Muscle layer of colon (tissue), 2 donors: ENCODE measurements around the gene PAK6.

Source experiments
- H3K27ac ChIP-seq: one replicate; pipeline ENCODE4 v1.7.0; 2013; ENCODE audit warnings: low read depth, mild to moderate bottlenecking, low read length, moderate library complexity
- H3K27me3 ChIP-seq, 2 donors: one replicate each; pipeline ENCODE4 v1.7.0; 2013; ENCODE audit warnings: low read length in 2 of 2, mild to moderate bottlenecking in 2 of 2; ENCODE audit not compliant: insufficient read depth in 2 of 2, control insufficient read depth in 1 of 2
- H3K36me3 ChIP-seq: one replicate; pipeline ENCODE4 v1.7.0; 2013; ENCODE audit warnings: mild to moderate bottlenecking, low read length; ENCODE audit not compliant: insufficient read depth
- H3K4me1 ChIP-seq: one replicate; pipeline ENCODE4 v1.7.0; 2013; ENCODE audit warnings: mild to moderate bottlenecking, low read length; ENCODE audit not compliant: insufficient read depth
- H3K4me3 ChIP-seq, 2 donors: one replicate each; pipeline ENCODE4 v1.7.0; 2013; ENCODE audit warnings: low read length in 2 of 2, low read depth in 1 of 2, mild to moderate bottlenecking in 1 of 2, moderate library complexity in 1 of 2
- H3K9ac ChIP-seq: one replicate; pipeline ENCODE4 v1.7.0; 2013; ENCODE audit warnings: low read length
- H3K9me3 ChIP-seq: one replicate; pipeline ENCODE4 v1.7.0; 2013; ENCODE audit warnings: mild to moderate bottlenecking, low read length
- donor health status: abdominal sarcoma.
- donor health status: Adenocarcinoma of cecum.

Gene PAK6

DNA sequence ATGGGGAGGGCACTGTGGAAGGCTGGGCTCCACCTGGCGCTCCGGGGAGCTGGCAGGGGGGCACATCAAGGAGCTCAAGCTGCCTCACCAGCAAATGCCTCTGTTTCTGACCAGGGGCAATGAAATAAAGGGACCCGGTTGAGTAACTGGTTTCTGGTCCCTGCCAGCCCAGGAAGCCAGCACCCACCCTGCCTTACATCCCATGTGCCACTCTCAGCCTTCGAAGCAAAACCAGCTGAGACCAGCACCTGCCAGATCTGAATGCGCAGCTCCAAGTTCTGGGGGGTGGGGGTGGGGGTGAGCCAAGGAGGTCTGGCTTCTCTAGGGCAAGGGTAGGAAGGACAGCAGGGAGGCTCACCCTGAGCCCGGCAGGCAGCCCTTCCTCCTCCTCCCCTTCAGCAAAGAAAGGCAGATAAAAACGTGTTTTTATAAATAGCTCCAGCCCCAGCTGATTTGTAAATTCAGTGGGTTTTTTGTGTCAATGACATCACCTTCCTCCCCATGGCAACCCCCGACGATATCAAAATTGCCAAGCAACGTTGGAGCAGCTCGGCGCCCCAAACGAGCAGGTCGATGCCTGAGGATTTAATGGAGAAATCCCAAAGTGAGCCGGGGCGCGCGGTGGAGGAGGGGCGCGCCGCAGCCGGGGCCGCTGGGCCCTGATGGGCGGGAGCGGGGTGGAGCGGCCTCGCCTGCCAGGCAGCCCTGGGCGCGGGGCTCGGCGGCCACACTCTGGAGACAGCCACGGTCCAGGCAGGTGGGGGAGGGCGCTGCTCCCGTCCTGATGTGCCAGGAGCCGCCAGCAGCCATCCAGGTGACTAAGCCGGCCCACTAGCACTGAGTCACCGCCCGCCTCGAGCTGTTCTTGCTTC is at the start of gene PAK6:
TSS of gene PAK6 (plus strand) at position 532 of the 872 bp plus-strand sequence. CDS start 25,723 bp downstream, outside the sequence.
- no peak within 1 kb of the TSS for H3K9ac ChIP-seq
- no peak within 1 kb of the TSS for H3K27ac ChIP-seq
- peak within 1 kb of the TSS in 1 of 2 donors; percentile 15 for H3K4me3 ChIP-seq

DNA sequence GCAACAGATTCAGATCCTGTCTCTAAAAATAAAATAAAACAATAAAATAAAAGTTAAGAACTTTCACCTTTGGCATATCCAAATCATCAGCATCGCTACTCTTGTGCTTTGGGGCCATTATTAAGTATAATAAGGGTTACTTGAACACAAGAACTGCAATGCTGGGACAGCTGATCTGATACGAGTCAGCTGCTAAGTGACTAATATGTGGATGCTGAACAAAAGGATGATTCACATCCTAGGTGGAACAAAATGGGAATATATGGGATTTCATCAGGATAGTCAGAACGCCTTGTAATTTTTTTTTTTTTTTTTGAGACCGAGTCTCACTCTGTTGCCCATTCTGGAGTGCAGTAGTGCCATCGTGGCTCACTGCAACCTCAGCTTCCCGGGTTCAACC is 48.3 kb upstream of the PAK6 start:
- Histone ChIP-seq H3K9me3 (no peaks in the 10 kb centered on the region), H3K4me3 (no peak overlapping the region), H3K27me3 (no peaks in the 10 kb centered on the region), H3K4me1 (no peaks in the 10 kb centered on the region), H3K36me3 (no peaks in the 10 kb centered on the region), H3K9ac (no peak overlapping the region), H3K27ac (no peak overlapping the region)

More for the DNA sequence above, at the start of gene PAK6:
- Histone ChIP-seq H3K36me3 (no peaks in the 10 kb centered on the region), H3K9me3 (no peaks in the 10 kb centered on the region), H3K27me3 (peaks cover 0 to 12% of the 10 kb centered on the region in 2 donors), H3K4me1 (no peaks in the 10 kb centered on the region)

DNA sequence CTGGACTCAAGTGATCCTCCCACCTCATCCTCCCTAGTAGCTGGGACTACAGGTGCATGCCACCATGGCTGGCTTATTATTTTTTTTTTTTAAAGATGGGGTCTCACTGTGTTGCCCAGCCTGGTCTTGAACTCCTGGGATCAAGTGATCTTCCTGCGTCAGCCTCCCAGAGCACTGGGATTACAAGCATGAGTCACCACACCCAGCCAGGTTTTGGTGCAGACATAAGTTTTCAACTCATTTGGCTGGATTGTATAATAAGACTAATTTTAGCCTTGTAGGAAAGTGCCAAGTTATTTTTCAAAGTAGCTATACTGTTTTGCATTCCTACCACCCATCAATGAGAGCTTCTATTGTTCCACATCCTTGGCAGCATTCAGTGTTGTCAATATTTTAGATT is 45.9 kb upstream of the PAK6 start:
- Histone ChIP-seq H3K27ac (no peak overlapping the region), H3K9ac (no peak overlapping the region), H3K9me3 (no peaks in the 10 kb centered on the region)

DNA sequence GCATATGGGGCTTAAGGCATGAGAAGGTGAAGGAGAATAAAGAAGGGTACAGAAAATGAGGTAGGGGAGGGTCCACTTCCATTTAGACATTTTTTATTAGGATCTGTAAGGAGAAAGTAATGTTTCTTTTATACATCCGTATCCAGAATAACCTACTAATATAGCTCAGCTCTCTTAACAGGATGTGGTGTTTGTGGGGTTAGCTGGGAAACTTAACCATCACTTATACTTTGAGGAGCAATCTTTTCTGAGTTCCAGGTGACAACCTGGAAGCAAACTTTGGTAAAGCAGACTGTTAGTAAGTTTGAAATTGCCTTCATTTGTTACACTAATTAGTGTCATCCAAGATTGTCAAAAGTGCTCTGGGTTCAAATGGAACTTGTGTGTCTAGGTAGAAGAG is 41.4 kb upstream of the PAK6 start:
- no peak overlapping the region for H3K9ac ChIP-seq
- no peak overlapping the region for H3K4me3 ChIP-seq
- H3K36me3 ChIP-seq, result no peaks in the 10 kb centered on the region

More for the DNA sequence above, 45.9 kb upstream of the PAK6 start:
- no peaks in the 10 kb centered on the region for H3K4me1 ChIP-seq
- no peak overlapping the region for H3K4me3 ChIP-seq
- H3K36me3 ChIP-seq, result no peaks in the 10 kb centered on the region
- no peaks in the 10 kb centered on the region for H3K27me3 ChIP-seq

DNA sequence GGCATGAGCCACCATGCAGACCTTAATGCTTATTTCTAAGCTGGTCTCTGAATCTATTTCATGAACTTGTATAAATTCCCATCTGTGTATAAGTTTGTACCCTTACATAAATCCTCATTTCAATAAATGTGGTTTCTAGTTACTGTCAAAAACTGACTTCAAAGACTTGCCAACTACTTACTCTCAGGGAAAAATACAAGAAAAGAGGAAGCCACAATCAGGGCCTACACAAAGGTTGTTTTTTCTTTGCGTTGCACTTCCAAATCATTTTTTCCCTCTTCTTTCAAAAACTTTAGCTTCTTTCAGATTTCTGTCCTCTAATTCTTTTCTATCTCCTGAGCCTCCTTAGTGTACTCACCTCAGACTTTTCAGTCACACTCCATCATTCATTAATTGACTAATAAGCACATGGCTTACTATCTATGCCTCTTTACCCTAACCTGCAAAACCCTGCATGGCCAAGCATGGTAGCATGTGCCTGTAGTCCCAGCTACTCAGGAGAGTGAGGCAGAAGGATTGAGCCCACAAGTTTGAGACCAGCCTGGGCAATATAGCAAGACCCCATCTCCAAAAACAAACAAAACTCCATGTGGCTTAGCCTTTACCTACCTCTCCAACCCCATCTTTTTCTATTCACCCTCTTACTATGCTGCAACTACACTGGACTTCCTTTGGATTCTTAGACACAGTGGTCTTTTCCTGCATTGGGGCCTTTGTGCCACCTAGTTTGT is 40.3 kb upstream of the PAK6 start:
- no peaks in the 10 kb centered on the region for H3K27me3 ChIP-seq
- no peak overlapping the region for H3K9ac ChIP-seq
- H3K36me3 ChIP-seq, result no peaks in the 10 kb centered on the region
- H3K4me1 ChIP-seq, result no peaks in the 10 kb centered on the region
- H3K4me3 ChIP-seq, result no peak overlapping the region
- H3K27ac ChIP-seq, result no peak overlapping the region
- H3K9me3 ChIP-seq, result no peaks in the 10 kb centered on the region

More for the DNA sequence above, 41.4 kb upstream of the PAK6 start:
- no peak overlapping the region for H3K27ac ChIP-seq
- H3K27me3 ChIP-seq, result no peaks in the 10 kb centered on the region
- H3K9me3 ChIP-seq, result no peaks in the 10 kb centered on the region
- H3K4me1 ChIP-seq, result no peaks in the 10 kb centered on the region

DNA sequence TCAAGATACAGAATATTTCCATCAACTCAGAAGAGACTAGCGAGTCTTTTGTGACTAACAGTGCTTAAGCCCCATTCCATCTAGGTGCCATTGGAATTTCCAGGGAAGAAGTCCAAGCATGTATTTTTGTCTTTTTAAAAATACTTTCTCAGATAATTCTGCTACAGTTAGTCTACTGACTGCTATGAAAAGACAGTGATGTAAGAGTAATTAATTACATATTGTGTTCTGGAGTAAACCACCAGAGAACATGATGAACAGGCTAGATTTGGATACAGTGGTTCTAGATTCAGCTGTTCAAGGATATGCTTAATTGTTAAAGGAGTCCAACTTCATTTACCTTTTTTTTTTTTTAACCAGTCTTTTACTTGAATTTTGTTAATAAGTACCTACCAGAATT is 34.8 kb upstream of the PAK6 start:
- Histone ChIP-seq H3K36me3 (no peaks in the 10 kb centered on the region), H3K27ac (no peak overlapping the region), H3K9ac (no peak overlapping the region)

DNA sequence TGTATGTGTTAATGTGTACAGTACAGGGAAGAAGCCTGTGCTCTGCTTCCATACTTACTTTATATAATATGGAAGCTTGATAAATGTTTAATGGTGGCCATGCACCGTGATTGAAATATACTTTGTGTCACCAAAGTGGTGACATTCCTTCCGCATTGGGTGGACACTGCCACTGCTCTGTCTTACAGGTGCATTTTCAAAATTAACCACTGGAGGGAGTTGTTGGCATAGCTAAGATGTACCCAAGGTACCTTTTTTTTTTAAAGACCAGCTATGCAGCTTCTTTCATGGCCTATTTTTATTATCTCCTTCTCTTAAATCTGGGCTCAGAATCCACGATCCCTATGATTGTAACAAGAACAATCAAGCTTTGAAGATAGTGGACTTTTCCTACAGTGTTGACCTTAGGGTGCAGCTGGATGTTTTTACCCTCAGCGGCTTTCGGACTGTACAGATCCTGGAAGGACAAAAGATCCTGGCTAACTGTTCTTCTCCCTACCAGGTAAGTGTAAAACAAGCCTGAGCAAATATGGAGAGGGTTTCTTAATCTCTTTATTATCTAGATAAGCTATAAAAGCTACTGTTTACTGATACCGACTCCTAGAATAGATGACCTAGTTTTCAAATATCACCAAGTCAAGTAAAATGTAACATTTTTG is 21.6 kb upstream of the PAK6 start:
- Histone ChIP-seq H3K9me3 (no peaks in the 10 kb centered on the region), H3K27ac (no peak overlapping the region), H3K36me3 (no peaks in the 10 kb centered on the region), H3K4me3 (no peak overlapping the region), H3K4me1 (no peaks in the 10 kb centered on the region), H3K27me3 (no peaks in the 10 kb centered on the region), H3K9ac (no peak overlapping the region)

More for the DNA sequence above, 34.8 kb upstream of the PAK6 start:
- H3K4me3 ChIP-seq, result no peak overlapping the region
- no peaks in the 10 kb centered on the region for H3K27me3 ChIP-seq
- H3K9me3 ChIP-seq, result no peaks in the 10 kb centered on the region
- no peaks in the 10 kb centered on the region for H3K4me1 ChIP-seq

DNA sequence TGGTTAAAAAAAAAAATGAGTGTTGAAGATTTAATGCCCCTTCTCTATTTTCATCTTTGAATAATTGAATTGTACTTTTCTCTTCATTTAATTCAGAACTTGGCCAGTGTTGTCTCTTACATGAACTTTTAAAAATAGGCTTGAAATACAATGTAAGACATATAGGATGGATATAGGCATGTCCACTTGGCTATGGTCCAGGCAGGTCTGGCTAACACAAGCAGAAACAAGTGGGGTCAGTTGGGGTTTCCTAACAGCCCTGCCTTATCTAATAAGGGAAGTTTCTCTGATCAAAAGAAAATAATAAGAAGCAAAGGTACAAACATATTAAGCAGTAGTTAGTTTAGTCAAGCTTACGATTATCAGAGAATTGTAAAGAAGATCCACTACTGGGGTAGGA is 19.1 kb upstream of the PAK6 start:
- H3K36me3 ChIP-seq, result no peaks in the 10 kb centered on the region
- H3K9me3 ChIP-seq, result no peaks in the 10 kb centered on the region
- H3K27ac ChIP-seq, result no peak overlapping the region
- H3K27me3 ChIP-seq, result no peaks in the 10 kb centered on the region
- H3K9ac ChIP-seq, result no peak overlapping the region
- no peak overlapping the region for H3K4me3 ChIP-seq
- no peaks in the 10 kb centered on the region for H3K4me1 ChIP-seq

DNA sequence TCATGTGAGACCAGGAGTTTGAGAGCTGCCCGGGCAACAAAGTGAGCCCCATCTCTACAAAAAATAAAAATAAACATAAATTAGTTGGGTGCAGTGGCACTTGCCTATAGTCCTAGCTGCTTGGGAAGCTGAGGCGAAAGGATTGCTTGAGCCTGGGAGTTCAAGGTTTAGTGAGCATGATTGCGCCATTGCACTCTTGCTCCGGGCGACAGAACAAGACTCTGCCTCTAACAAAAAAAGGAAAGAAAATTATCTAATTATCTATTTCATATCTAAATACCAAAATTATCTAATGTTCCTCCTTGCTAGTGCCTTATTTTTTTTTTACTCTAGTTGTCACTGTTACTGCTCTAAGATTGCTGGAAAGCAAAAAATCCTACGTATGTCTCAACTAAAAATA is 16.7 kb upstream of the PAK6 start:
- H3K9me3 ChIP-seq, result no peaks in the 10 kb centered on the region
- H3K4me1 ChIP-seq, result no peaks in the 10 kb centered on the region
- no peak overlapping the region for H3K9ac ChIP-seq
- H3K27ac ChIP-seq, result no peak overlapping the region
- no peaks in the 10 kb centered on the region for H3K36me3 ChIP-seq
- H3K27me3 ChIP-seq, result no peaks in the 10 kb centered on the region
- H3K4me3 ChIP-seq, result no peak overlapping the region

DNA sequence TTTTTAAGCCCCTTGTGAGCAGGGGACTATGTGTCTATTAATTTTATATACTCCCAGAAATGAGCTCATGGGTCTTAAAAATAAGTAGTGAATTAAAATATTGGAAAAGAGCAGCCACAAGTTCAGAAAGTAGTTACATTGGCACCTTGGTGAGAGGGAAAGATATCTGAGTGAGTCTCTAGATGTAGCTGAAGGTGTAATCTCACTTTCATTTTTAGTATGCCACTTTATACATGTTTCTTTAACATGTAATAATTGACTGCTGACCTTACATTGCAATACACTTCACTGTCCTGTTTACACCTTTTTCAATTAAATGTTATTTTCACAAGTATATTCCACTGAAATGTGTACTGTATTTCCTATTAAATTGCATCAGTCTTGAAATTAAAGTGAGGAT is 12.1 kb upstream of the PAK6 start:
- no peaks in the 10 kb centered on the region for H3K9me3 ChIP-seq
- no peak overlapping the region for H3K27ac ChIP-seq
- no peaks in the 10 kb centered on the region for H3K4me1 ChIP-seq
- H3K4me3 ChIP-seq, result no peak overlapping the region
- no peaks in the 10 kb centered on the region for H3K36me3 ChIP-seq
- H3K9ac ChIP-seq, result no peak overlapping the region
- H3K27me3 ChIP-seq, result no peaks in the 10 kb centered on the region

DNA sequence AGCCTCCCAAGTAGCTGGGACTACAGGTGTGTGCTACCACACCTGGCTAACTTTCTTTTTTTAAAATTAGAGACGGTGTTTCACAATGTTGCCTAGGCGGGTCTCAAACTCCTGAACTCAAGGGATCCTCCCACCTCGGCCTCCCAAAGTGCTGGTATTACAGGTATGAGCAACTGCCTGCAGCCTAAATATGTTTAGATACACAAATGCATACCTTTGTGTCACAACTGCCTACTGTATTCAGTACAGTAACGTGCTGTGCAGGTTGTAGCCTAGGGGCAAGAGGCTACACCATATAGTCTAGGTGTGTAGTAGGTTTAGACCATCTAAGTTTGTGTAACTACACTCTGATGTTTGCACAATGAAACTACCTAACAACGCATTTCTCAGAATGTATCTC is 9.5 kb upstream of the PAK6 start:
- no peaks in the 10 kb centered on the region for H3K4me1 ChIP-seq
- H3K27me3 ChIP-seq, result no peaks in the 10 kb centered on the region
- no peak overlapping the region for H3K9ac ChIP-seq
- no peak overlapping the region for H3K27ac ChIP-seq
- no peaks in the 10 kb centered on the region for H3K36me3 ChIP-seq
- H3K9me3 ChIP-seq, result no peaks in the 10 kb centered on the region
- no peak overlapping the region for H3K4me3 ChIP-seq
